GM18508 (cell line): ENCODE results near the gene PCSK5.
"Not testable (repeated sequence)": the region's sequence is repeated elsewhere in the genome, so short reads cannot be mapped to it uniquely, and the experiment has no call there.

ENCODE experiments used
- ATAC-seq: cut with Tn5 transposase; IDR thresholded peaks from one replicate; pipeline ENCODE4 v1.9.1; 2021; ENCODE audit warnings: moderate number of reproducible peaks; ENCODE audit not compliant: insufficient read depth, unreplicated experiment

The PCSK5 gene

GRCh38 chr9:76323490-76323889, 433.0 kb downstream of the PCSK5 start:
- ATAC-seq: no peak

- ATAC-seq: not testable (repeated sequence)
These were observed 433.6 kb downstream of the PCSK5 start for GRCh38 chr9:76324030-76324429.

DNA sequence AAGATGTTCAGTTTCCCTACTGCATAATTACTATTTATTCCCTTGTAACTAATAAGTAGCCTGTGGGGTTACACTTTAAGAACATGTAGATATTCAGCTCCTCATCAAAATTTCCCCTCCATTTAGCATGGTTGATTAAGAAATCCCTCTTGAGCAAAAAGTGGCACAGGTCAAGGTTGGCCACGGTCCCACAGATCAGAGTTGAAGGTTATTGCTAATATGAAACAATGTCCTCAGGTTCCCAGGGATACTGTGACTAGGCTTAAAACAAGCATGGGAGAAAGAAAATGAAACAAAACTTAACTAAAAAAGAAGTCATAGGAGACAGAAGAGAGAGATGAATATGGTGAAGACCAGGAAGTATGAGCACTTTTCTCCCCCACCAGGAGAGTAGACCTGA, 439.6 kb downstream of the PCSK5 start:
- no peak for ATAC-seq

DNA sequence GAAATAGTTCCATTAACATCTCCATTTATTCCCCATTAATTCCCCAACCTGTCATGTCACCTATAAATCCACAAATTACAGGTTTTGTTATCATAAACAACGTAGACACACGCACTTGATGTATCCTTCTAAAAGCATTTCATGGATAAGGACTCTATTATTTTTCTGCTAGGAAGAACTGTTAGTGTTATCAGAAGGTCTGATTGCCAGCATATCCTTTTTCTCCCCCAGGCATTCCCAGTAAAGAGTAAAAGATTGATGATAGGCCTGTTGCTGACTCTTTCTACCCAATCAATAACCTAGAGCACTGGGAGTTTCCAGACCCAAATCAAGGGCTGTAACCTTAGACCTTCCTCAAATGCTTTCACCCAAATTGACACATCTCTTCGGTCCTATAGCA, 442.9 kb downstream of the PCSK5 start:
- no peak for ATAC-seq

- ATAC-seq: no peak
These were observed 443.5 kb downstream of the PCSK5 start for GRCh38 chr9:76333964-76334363.

GRCh38 chr9:76336027-76336426, 445.6 kb downstream of the PCSK5 start:
- no peak for ATAC-seq

DNA sequence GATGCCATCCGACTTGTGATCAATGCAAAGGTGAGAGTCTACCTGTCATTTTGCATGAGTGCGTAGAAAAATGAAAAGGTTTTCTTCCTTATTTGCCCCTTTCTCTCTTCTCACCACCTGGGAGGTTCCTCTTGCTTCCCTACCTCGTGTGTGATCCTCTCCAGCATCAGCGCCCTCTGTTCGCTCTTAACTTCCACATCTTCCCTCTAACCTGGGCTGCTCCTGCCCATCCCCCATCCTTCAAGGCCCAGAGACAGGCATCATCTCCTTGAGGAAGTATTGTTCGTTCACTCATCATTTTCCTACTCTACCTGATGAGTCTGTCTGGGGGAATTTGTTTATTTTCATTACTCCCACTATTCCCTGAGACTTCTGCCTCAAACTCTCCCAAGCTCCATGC, 447.9 kb downstream of the PCSK5 start:
- no peak for ATAC-seq

GRCh38 chr9:76341616-76342015, 451.1 kb downstream of the PCSK5 start:
- no peak for ATAC-seq

DNA sequence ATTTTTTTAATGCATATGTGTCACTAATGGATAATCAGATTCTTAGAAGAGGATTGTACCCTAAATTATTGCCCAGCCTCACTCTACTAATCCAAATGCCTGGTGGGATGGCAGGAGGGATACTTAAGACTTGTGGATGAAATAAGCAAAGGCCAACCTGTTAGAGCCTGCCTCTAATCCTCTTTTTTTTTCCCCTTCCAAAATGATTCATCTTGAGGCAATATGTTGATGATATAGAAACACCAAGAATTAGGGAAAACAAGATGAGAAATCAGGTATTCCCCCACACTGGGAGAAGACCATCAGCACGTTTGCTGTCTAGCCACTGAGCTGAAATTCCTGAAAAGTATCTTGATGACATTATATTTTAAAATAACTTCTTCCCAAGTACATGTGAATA, 451.7 kb downstream of the PCSK5 start:
- ATAC-seq: no peak

- ATAC-seq: no peak
These were observed 452.4 kb downstream of the PCSK5 start for GRCh38 chr9:76342858-76343257.

- no peak for ATAC-seq
These were observed 459.4 kb downstream of the PCSK5 start for GRCh38 chr9:76349865-76350264.

DNA sequence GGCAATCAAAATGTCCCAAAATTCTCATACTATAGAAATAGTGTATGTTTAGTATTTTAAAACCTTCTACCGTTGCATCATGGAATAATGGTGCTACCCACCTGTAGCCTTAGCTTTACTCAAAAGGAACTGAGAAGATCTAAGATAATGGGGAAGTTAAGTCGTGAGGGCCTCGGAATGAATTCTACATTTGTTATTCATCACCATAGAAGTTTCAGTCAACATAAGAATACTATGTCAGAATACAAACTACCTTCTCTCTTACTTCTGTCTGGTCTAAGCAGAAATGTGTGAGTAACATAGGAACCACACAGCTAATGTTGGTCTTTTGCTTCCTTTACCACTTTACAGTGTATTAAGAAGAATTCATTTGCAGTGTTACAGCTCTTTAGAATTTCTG, 460.5 kb downstream of the PCSK5 start:
- ATAC-seq: no peak

- no peak for ATAC-seq
These were observed 461.6 kb downstream of the PCSK5 start for GRCh38 chr9:76352026-76352620.

GRCh38 chr9:76353280-76353679, 462.8 kb downstream of the PCSK5 start:
- ATAC-seq: no peak

DNA sequence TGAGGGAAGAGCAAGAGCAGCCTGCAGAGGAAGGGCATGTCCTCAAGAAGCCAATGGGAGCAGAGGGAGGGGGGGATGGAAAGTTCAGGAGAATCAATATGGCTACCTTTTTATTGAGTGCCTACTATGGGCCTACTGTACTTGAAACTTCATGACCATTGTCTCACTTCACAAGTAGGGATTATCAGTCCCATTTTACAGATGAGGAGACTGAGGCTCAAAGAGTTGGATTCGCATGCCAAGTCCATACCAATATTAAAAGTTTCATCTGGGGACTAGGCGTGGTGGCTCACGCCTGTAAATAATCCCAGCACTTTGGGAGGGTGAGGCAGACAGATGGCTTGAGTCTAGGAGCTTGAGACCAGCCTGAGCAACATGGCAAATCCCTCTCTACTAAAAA, 463.7 kb downstream of the PCSK5 start:
- ATAC-seq: no peak

- no peak for ATAC-seq
These were observed 465.4 kb downstream of the PCSK5 start for GRCh38 chr9:76355886-76356285.

- no peak for ATAC-seq
These were observed 467.1 kb downstream of the PCSK5 start for GRCh38 chr9:76357555-76357954.

DNA sequence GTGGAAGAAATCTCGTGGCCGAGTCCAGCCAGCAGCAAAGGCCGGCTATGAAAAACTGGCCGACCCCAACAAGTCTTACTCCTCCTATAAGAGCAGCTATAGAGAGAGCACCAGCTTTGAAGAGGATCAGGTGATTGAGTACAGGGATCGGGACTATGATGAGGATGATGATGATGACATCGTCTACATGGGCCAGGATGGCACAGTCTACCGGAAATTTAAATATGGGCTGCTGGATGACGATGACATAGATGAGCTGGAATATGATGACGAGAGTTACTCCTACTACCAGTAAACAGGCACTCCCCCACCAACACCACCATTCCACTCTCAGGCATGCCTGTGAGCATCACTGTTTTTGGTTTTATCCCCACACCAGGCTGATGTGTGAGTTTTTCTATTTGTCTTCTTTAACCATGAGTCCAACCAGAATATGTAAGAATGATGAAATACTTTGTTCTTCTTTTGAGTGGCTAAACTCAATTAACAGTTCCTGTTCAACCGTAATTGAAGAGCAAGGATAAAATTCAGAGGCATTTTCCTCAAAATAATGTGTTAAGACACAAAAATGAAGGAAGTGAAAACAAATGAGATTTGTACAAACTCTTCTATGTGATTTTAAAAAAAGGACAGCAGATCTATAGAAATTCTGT, 468.3 kb downstream of the PCSK5 start:
- no peak for ATAC-seq

GRCh38 chr9:76359365-76359764, 468.9 kb downstream of the PCSK5 start:
- ATAC-seq: no peak

DNA sequence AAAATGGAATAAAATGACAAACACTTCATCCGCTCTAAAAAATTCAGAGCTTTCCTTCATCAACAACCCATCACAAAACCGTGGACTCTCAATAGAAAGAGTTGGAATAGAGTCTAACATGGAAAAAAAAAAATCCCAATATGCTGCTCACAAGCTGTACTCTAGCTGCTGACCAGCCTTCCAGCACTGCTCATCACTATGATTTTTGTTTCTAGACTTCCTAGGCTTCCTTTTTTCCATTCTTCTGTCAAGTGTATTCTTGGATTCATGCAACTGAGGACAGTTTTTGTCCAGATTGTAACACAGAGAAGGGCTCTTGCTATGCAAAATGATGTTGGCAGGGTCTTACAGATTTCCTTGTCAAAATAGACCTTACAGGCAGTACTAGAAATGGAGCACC, 469.3 kb downstream of the PCSK5 start:
- no peak for ATAC-seq

- ATAC-seq: not testable (repeated sequence)
These were observed 472.0 kb downstream of the PCSK5 start for GRCh38 chr9:76362332-76363031.

DNA sequence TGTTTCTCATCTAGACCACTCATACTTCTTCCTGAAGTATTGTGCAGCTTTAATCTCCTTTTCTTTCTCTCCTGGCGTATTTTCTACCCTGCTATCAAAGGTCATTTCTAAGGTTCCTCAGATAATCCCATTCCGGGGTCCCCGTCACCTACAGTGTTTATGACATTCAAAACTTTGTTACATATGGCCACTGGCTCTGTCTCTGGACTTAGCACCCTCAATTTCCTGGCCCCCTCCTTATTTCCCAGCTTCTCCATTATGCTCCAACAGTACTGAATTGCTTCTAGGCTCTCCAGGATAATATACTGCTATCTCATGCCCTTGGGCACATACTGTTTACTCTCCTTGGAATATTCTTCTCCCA, 472.5 kb downstream of the PCSK5 start:
- no peak for ATAC-seq
